Measurements from ENCODE around the gene PALLD. TPM values are rescaled to one million over a fixed set of nuclear protein-coding genes. Genes with fewer than 3 reads are reported as not detected.

The PALLD gene
- total RNA-seq, 1 donor from 2014 or later, result 58.7 TPM

DNA sequence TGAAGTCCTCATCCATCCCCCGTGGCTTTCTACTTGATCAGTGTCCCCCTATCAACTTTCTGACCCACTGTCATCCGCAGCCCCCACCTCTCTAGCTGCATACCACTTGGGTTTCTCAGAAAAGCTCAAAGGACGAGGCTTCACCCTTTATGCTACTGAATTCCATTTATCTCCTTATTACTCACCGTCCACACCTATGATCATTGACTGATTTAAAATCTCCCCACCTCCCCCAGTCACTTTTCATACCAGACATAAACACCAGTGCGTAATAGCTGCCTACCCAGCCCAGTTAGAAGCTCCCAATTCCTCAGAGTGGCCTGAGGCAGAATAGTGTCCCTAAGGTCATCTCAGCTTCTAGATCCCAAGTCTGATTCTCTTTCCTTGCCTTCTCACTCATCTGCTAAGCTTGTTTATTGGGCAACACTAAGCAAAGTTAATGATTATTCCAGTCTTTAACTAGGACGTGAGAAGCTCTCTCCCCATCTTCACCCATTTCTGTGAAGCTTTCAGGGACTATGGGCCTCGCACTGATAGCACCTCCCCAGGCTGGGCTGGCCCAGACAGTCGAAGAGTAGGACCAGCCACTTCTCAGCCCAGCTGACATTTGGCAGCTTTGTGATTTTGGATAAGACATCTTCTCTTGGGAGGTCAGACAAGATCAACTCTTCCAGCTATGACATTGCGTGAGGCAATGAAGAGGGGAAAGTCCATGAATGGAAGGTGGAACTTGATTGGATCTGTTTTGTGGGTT is 9.4 kb upstream of the PALLD start:
- Mint-ChIP-seq H3K4me3 (no peak overlapping the region), H3K4me1 (no peaks in the 10 kb centered on the region), H3K27me3 (ENCODE audit: low read depth) (no peaks in the 10 kb centered on the region), H3K36me3 (ENCODE audit: low read depth) (no peaks in the 10 kb centered on the region), H3K9me3 (no peaks in the 10 kb centered on the region), H3K27ac (ENCODE audit: unreplicated experiment) (no peak overlapping the region)
- no peak for DNase-seq (ENCODE audit: low read depth, low spot score)
- TF ChIP-seq, protein P1, sequence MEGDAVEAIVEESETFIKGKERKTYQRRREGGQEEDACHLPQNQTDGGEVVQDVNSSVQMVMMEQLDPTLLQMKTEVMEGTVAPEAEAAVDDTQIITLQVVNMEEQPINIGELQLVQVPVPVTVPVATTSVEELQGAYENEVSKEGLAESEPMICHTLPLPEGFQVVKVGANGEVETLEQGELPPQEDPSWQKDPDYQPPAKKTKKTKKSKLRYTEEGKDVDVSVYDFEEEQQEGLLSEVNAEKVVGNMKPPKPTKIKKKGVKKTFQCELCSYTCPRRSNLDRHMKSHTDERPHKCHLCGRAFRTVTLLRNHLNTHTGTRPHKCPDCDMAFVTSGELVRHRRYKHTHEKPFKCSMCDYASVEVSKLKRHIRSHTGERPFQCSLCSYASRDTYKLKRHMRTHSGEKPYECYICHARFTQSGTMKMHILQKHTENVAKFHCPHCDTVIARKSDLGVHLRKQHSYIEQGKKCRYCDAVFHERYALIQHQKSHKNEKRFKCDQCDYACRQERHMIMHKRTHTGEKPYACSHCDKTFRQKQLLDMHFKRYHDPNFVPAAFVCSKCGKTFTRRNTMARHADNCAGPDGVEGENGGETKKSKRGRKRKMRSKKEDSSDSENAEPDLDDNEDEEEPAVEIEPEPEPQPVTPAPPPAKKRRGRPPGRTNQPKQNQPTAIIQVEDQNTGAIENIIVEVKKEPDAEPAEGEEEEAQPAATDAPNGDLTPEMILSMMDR (conservative IDR thresholded peaks at IDR 0.05), result no peak

DNA sequence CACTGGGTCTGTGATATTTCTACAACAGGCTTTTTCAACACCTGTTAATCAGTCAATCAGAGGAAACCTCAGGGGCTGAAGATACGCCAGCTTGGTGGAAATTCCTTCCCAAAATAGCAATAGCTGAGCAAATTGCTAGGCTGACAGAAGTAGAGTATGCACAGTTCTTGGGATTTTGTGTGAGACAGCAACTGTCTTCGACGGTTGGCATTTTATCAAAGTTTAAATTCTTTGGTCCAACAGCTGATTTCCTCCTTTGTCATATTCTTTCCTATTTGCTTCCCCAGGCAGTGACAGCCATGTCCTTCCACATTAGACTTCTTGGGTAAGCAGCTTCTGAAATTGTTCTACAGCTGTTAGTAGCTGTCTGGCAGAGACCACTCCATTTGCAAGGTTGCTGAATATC is 8.0 kb upstream of the PALLD start:
- H3K27me3 Mint-ChIP-seq (ENCODE audit: low read depth), result no peaks in the 10 kb centered on the region
- H3K27ac Mint-ChIP-seq (ENCODE audit: unreplicated experiment), result no peak overlapping the region
- TF ChIP-seq, protein P1 (conservative IDR thresholded peaks at IDR 0.05), result no peak
- H3K36me3 Mint-ChIP-seq (ENCODE audit: low read depth), result no peaks in the 10 kb centered on the region
- no peaks in the 10 kb centered on the region for H3K4me1 Mint-ChIP-seq
- DNase-seq (ENCODE audit: low read depth, low spot score), result no peak
- no peaks in the 10 kb centered on the region for H3K9me3 Mint-ChIP-seq
- H3K4me3 Mint-ChIP-seq, result no peak overlapping the region

DNA sequence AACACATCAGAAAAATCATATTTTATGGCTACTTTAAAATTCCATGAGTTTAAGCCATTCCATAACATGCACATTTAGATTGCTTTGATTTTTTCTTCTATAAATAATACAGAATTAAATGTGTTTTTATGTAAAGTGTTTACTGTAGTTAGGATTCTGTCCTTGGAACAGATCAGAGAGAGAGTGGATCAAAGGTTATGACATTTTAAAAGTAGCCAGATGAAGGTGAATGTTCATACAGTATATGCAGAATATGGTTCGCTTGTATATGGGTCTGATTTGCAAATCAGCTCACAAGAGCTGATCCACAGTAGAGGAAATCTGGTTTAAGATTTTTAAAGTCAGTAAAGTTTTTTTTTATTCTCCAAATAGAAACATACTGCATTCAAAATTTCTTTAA is 7.2 kb upstream of the PALLD start:
- Mint-ChIP-seq H3K4me1 (no peaks in the 10 kb centered on the region), H3K4me3 (no peak overlapping the region), H3K36me3 (ENCODE audit: low read depth) (no peaks in the 10 kb centered on the region), H3K27me3 (ENCODE audit: low read depth) (no peaks in the 10 kb centered on the region), H3K27ac (ENCODE audit: unreplicated experiment) (no peak overlapping the region), H3K9me3 (no peaks in the 10 kb centered on the region)
- TF ChIP-seq, protein P1 (conservative IDR thresholded peaks at IDR 0.05), result no peak
- no peak for DNase-seq (ENCODE audit: low read depth, low spot score)

DNA sequence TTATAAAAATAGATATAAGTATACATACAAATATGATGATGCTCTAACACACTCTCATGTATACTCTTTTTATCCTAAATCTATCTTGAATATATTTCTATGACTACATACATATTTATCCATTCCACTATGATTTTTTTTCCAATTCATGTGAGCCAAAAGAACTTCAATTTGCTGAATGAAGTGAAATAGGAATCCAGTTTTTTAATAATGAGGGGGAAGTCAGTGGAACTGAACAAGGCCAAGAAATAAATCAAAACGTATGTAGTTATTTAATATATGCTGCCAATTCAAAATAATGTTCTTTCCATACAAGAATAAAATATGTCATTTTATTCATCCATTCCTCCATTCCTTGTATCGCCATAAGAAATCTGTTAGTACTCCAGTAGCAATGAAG is 6.1 kb upstream of the PALLD start:
- Mint-ChIP-seq H3K4me1 (no peaks in the 10 kb centered on the region), H3K27me3 (ENCODE audit: low read depth) (no peaks in the 10 kb centered on the region), H3K27ac (ENCODE audit: unreplicated experiment) (no peak overlapping the region), H3K4me3 (no peak overlapping the region), H3K36me3 (ENCODE audit: low read depth) (no peaks in the 10 kb centered on the region), H3K9me3 (no peaks in the 10 kb centered on the region)
- DNase-seq (ENCODE audit: low read depth, low spot score), result no peak
- TF ChIP-seq, protein P1 (conservative IDR thresholded peaks at IDR 0.05), result no peak

DNA sequence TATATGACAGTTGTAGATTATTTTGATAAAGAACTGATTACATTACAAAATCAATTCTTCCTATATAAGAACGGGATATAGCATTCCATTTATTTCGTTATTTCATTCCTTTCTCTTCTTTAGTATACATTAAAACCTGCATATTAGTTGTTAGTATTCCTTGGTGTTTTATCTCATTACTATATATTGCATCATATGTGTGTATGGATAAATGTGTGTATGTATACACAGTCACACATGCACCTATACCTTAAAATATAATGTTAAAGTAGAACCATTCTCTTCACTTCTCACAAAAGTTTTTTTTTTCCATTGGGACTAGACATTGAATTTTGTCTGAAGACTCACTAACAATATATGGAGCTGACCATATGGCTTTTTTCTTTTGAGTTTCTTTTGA is 5.3 kb upstream of the PALLD start:
- DNase-seq (ENCODE audit: low read depth, low spot score), result no peak
- Mint-ChIP-seq H3K9me3 (no peaks in the 10 kb centered on the region), H3K27ac (ENCODE audit: unreplicated experiment) (no peak overlapping the region), H3K27me3 (ENCODE audit: low read depth) (no peaks in the 10 kb centered on the region), H3K4me1 (peaks cover 3% of the 10 kb centered on the region), H3K4me3 (no peak overlapping the region), H3K36me3 (ENCODE audit: low read depth) (no peaks in the 10 kb centered on the region)
- TF ChIP-seq, protein P1 (conservative IDR thresholded peaks at IDR 0.05), result no peak

Data from neural crest cell (in vitro differentiated cells).